HG02884 (cell line): ENCODE data around the gene VPS26C.
"Not testable (repeated sequence)": the region's sequence is repeated elsewhere in the genome, so short reads cannot be mapped to it uniquely, and the experiment has no call there.

Experiments used
- ATAC-seq: cut with Tn5 transposase; IDR thresholded peaks from one replicate; pipeline ENCODE4 v1.9.1; 2021; ENCODE audit warnings: mild to moderate bottlenecking, moderate library complexity; ENCODE audit not compliant: unreplicated experiment

Gene VPS26C

GRCh38 chr21:37231671-37232070 lies 35.5 kb downstream of the VPS26C start:
- ATAC-seq, result no peak

GRCh38 chr21:37231249-37231645 lies 35.9 kb downstream of the VPS26C start:
- ATAC-seq, result no peak

GRCh38 chr21:37230632-37231248 lies 36.4 kb downstream of the VPS26C start:
- no peak for ATAC-seq

- no peak for ATAC-seq
These were observed 39.1 kb downstream of the VPS26C start for GRCh38 chr21:37228003-37228400.

- no peak for ATAC-seq
These were observed 39.8 kb downstream of the VPS26C start for GRCh38 chr21:37227071-37228002.

GRCh38 chr21:37226041-37226920 lies 40.9 kb downstream of the VPS26C start:
- ATAC-seq, result no peak

GRCh38 chr21:37224861-37225839 lies 42.0 kb downstream of the VPS26C start:
- no peak for ATAC-seq

- ATAC-seq, result no peak
These were observed 43.3 kb downstream of the VPS26C start for GRCh38 chr21:37223804-37224345.

GRCh38 chr21:37222248-37222647 lies 44.9 kb downstream of the VPS26C start:
- ATAC-seq, result not testable (repeated sequence)

- ATAC-seq, result peak; percentile 81
These were observed 46.0 kb downstream of the VPS26C start for GRCh38 chr21:37220981-37221664.

GRCh38 chr21:37220433-37220980 lies 46.6 kb downstream of the VPS26C start:
- ATAC-seq, result peak; percentile 41

GRCh38 chr21:37219761-37220432 lies 47.2 kb downstream of the VPS26C start:
- ATAC-seq, result no peak

GRCh38 chr21:37214952-37215351 lies 52.2 kb downstream of the VPS26C start:
- ATAC-seq, result no peak

- ATAC-seq, result no peak
These were observed 56.3 kb downstream of the VPS26C start for GRCh38 chr21:37210799-37211198.

- no peak for ATAC-seq
These were observed 57.0 kb downstream of the VPS26C start for GRCh38 chr21:37210130-37210529.

GRCh38 chr21:37208741-37209225 lies 58.4 kb downstream of the VPS26C start:
- no peak for ATAC-seq

- peak; percentile 52 for ATAC-seq
These were observed 58.9 kb downstream of the VPS26C start for GRCh38 chr21:37208056-37208721.
